GM21423 (cell line): ENCODE data around the gene RNF14.

ENCODE experiments used
- ATAC-seq: cut with Tn5 transposase; IDR thresholded peaks from one replicate; pipeline ENCODE4 v1.9.1; 2021; ENCODE audit warnings: mild to moderate bottlenecking, moderate library complexity; ENCODE audit not compliant: unreplicated experiment

The RNF14 gene

GRCh38 chr5:141976176-141976575, 7.3 kb downstream of the RNF14 start:
- no peak for ATAC-seq

- ATAC-seq: no peak
Measured at GRCh38 chr5:141978389-141978788, 9.5 kb downstream of the RNF14 start.

- no peak for ATAC-seq
Measured at GRCh38 chr5:141982626-141983025, 13.7 kb downstream of the RNF14 start.

- ATAC-seq: no peak
Measured at GRCh38 chr5:141986072-141986471, 17.2 kb downstream of the RNF14 start.

GRCh38 chr5:141989720-141990119, 20.8 kb downstream of the RNF14 start:
- ATAC-seq: no peak

GRCh38 chr5:141992349-141992963, 23.6 kb downstream of the RNF14 start:
- peak; percentile 64 for ATAC-seq

GRCh38 chr5:141994511-141995136, 25.7 kb downstream of the RNF14 start:
- no peak for ATAC-seq

- no peak for ATAC-seq
Measured at GRCh38 chr5:141995656-141996055, 26.8 kb downstream of the RNF14 start.

GRCh38 chr5:141997358-141997960, 28.6 kb downstream of the RNF14 start:
- no peak for ATAC-seq

- ATAC-seq: no peak
Measured at GRCh38 chr5:142000173-142000572, 31.3 kb downstream of the RNF14 start.

- ATAC-seq: no peak
Measured at GRCh38 chr5:142000704-142001484, 32.0 kb downstream of the RNF14 start.

GRCh38 chr5:142003266-142003800, 34.4 kb downstream of the RNF14 start:
- no peak for ATAC-seq

- ATAC-seq: no peak
Measured at GRCh38 chr5:142006363-142007236, 37.7 kb downstream of the RNF14 start.

- ATAC-seq: no peak
Measured at GRCh38 chr5:142007237-142007544, 38.3 kb downstream of the RNF14 start.

- ATAC-seq: no peak
Measured at GRCh38 chr5:142008813-142009212, 39.9 kb downstream of the RNF14 start.

- no peak for ATAC-seq
Measured at GRCh38 chr5:142009886-142010285, 41.0 kb downstream of the RNF14 start.

GRCh38 chr5:142011572-142012185, 42.8 kb downstream of the RNF14 start:
- ATAC-seq: no peak

- ATAC-seq: no peak
Measured at GRCh38 chr5:142012186-142012785, 43.4 kb downstream of the RNF14 start.

GRCh38 chr5:142012792-142013388, 44.0 kb downstream of the RNF14 start, which contains the start of gene GNPDA1:
GNPDA1 (minus strand) TSS chr5:142013027; CDS start chr5:142012035, 992 bp downstream.
- peak; percentile 53 for ATAC-seq
